RPMI7951 (cell line): Measurements from ENCODE around the gene IGHMBP2. TPM values are rescaled to one million over a fixed set of nuclear protein-coding genes. Genes with fewer than 3 reads are reported as not detected.

ENCODE experiments used
- DNase-seq: peaks from one replicate; pipeline ENCODE4 v3.0.0-alpha.2; 2012; ENCODE audit warnings: low read depth
- total RNA-seq: library from RNA; depleted of rRNA; stranded (reverse); fragments of >200 nt; shearing (Covaris generic); gene quantifications from 2 replicates; pipeline ENCODE4 v1.2.3, GENCODE V29; 2014; rRNA removed

Gene IGHMBP2
- total RNA-seq, 1 experiment from 2014 or later: 5.4 TPM

DNA sequence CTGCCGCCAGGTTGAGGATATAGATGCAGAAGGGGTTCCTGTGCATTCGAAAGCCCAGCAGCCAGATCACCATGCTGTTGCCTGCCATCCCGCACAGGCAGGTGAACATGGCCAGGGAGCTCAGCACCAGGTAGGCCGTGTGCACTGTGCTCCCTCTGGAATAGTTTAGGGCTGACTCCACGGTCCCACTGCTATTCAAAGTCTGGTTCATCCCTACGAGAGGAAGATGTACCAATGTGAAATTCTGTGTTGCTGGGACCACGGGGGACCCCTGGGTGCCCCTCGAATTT is 77.0 kb downstream of the IGHMBP2 start, which contains the start of gene MRGPRD:
Gene MRGPRD, minus strand, starts transcription at position 211 of the 290 bp plus-strand sequence. Its CDS starts 0 bp downstream, at position 211.
- no peak for DNase-seq

DNA sequence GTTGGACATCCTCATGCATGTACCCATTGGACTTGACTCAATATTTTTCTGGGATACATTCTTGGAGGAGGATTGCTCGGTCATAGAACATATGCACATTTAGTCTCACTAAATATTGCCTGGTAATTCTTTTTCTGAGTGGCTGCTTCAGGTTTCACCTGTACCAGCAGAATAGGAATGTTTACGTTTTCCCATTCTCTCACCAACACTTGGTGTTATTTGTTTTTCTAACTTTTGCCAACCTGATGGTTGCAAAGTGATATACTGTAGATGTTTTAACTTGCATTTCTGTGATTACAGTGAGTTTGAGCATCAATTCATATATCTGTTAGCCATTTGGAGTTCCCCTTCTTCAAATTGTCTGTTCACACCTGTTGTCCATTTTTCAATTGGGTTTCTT is 78.4 kb downstream of the IGHMBP2 start:
- DNase-seq: no peak

DNA sequence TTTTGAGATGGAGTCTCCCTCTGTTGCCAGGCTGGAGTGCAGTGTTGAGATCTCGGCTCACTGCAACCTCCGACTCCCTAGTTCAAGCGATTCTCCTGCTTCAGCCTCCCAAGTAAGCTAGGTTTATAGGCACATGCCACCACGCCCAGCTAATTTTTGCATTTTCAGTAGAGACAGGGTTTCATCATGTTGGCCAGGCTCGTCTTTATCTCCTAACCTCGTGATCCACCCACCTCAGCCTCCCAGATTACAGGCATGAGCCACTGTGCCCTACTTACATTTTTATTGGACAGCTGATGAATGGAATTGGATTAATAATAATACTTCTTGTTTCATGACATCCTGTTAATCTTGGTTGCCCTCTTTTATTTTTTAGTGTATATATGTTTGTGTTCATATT is 80.1 kb downstream of the IGHMBP2 start:
- DNase-seq: no peak

DNA sequence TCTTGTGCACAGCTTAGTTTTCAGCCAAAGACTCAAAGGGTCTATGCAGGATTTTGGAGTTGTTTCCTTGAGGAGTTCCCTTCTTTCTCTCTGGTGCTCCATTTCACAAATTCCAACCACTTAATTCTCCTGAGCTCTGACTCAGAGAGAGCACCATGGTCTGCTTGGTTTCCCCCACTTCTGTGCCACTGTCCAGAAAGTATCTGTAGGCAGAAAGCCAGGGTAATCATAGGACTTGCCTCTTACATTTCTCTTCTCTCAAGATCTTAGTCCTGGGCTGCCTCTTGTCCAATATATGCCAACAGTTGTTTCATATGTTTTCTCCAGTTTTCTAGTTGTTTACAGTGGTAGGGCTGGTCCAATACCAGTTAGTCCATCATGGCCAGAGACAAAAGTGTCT is 83.5 kb downstream of the IGHMBP2 start:
- no peak for DNase-seq

DNA sequence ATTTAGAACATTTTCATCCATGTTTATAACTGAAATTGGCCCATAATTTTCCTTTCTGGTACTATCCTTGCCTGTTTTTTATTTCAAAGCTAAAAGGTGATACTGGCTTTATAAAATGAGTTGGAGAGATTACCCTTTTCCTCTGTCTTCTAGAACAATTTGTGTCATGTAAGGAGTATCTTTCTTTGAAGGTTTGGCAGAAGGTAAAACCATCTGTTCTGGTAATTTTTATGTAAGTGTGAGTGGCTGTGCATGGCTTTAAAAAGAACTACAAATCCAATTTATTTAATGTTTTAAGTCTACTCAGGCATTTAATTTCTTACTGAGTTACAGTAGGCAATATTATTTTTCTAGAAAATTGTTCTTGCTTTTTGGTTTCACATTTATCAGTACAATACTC is 84.8 kb downstream of the IGHMBP2 start:
- no peak for DNase-seq

Other genes with a start within 250 kb of the IGHMBP2 start
- gene GAL, start 219.3 kb upstream of the IGHMBP2 start, total RNA-seq: not detected in 2 replicates
- 0.96 and 1.1 TPM in 2 replicates for gene TESMIN, start 152.4 kb upstream of the IGHMBP2 start, total RNA-seq
- gene CPT1A, start 62.0 kb upstream of the IGHMBP2 start, total RNA-seq: 29.7 and 34.4 TPM in 2 replicates
- 116 and 134 TPM in 2 replicates for gene MRPL21, start 59 bp upstream of the IGHMBP2 start, total RNA-seq
- not detected in 2 replicates for gene MRGPRD, start 77.1 kb downstream of the IGHMBP2 start, total RNA-seq
- gene MRGPRF, start 109.4 kb downstream of the IGHMBP2 start, total RNA-seq: under 0.01 TPM in 1 of 2 replicates, not detected in the other
- gene TPCN2, start 145.0 kb downstream of the IGHMBP2 start, total RNA-seq: 3.2 and 4.7 TPM in 2 replicates